CD4-positive, alpha-beta T cell treated with Interleukin-6 for 4 hours (primary cell): ENCODE results near the gene ANKRD9.

Experiments
- DNase-seq: peaks from one replicate; pipeline ENCODE4 v3.0.0-alpha.2; 2020; ENCODE audit warnings: mixed read lengths

ANKRD9 gene

GRCh38 chr14:102469261-102469660, 40.3 kb downstream of the ANKRD9 start:
- DNase-seq = no peak

GRCh38 chr14:102464846-102465341, 44.7 kb downstream of the ANKRD9 start:
- no peak for DNase-seq

- no peak for DNase-seq
These were observed 45.6 kb downstream of the ANKRD9 start for GRCh38 chr14:102464006-102464405.

GRCh38 chr14:102462391-102462790, 47.2 kb downstream of the ANKRD9 start:
- DNase-seq = no peak

- no peak for DNase-seq
These were observed 47.9 kb downstream of the ANKRD9 start for GRCh38 chr14:102461490-102462338.

GRCh38 chr14:102457509-102457908, 52.1 kb downstream of the ANKRD9 start:
- DNase-seq = no peak

- DNase-seq = no peak
These were observed 54.9 kb downstream of the ANKRD9 start for GRCh38 chr14:102454711-102455110.

GRCh38 chr14:102452302-102452701, 57.3 kb downstream of the ANKRD9 start:
- DNase-seq = no peak
